Fibroblast of mammary gland (primary cell): ENCODE data around the gene ANKRD23.

Source experiments
- DNase-seq: peaks from one replicate; pipeline ENCODE4 v3.0.0-alpha.2; 2010; ENCODE audit warnings: low read depth
- H3K4me3 ChIP-seq: 2 replicates; pipeline ENCODE4 v1.5.1; 2011; ENCODE audit warnings: low read depth, mild to moderate bottlenecking, low read length, moderate library complexity; ENCODE audit not compliant: control insufficient read depth
- TF ChIP-seq, protein P1 (sequence below): conservative IDR thresholded peaks from 2 replicates; pipeline ENCODE4 v1.5.1; 2011; ENCODE audit warnings: low read depth, low read length, inconsistent platforms; ENCODE audit not compliant: control insufficient read depth, insufficient read depth

ANKRD23 gene

DNA sequence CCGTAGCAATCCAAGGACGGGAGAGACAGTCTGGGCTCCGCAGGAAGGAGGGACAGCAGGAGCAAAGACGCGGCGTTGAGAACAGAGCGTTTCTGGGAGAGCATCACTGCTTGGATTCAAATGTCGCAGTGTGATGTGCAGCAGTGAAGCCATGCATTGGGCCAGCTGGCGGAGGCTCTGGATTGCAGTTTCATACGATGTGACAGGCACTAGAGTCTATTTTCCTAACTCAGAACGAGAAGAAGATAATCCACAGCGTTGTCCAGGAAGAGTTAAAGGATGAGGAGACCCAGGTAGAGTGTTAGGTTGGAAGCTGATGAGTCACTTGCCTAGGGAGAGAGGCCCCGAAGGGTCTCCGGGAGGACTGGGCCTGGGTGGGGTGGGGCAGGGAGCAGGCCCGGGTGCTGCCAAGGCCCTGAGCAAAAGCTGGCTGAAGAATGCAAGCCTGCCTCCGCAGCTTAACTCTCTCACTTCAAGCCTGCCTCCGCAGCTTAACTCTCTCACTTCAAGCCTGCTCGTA lies 43.7 kb upstream of the ANKRD23 start:
- TF ChIP-seq, protein P1, sequence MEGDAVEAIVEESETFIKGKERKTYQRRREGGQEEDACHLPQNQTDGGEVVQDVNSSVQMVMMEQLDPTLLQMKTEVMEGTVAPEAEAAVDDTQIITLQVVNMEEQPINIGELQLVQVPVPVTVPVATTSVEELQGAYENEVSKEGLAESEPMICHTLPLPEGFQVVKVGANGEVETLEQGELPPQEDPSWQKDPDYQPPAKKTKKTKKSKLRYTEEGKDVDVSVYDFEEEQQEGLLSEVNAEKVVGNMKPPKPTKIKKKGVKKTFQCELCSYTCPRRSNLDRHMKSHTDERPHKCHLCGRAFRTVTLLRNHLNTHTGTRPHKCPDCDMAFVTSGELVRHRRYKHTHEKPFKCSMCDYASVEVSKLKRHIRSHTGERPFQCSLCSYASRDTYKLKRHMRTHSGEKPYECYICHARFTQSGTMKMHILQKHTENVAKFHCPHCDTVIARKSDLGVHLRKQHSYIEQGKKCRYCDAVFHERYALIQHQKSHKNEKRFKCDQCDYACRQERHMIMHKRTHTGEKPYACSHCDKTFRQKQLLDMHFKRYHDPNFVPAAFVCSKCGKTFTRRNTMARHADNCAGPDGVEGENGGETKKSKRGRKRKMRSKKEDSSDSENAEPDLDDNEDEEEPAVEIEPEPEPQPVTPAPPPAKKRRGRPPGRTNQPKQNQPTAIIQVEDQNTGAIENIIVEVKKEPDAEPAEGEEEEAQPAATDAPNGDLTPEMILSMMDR: no peak
- no peak for DNase-seq
- no peak overlapping the region for H3K4me3 ChIP-seq

DNA sequence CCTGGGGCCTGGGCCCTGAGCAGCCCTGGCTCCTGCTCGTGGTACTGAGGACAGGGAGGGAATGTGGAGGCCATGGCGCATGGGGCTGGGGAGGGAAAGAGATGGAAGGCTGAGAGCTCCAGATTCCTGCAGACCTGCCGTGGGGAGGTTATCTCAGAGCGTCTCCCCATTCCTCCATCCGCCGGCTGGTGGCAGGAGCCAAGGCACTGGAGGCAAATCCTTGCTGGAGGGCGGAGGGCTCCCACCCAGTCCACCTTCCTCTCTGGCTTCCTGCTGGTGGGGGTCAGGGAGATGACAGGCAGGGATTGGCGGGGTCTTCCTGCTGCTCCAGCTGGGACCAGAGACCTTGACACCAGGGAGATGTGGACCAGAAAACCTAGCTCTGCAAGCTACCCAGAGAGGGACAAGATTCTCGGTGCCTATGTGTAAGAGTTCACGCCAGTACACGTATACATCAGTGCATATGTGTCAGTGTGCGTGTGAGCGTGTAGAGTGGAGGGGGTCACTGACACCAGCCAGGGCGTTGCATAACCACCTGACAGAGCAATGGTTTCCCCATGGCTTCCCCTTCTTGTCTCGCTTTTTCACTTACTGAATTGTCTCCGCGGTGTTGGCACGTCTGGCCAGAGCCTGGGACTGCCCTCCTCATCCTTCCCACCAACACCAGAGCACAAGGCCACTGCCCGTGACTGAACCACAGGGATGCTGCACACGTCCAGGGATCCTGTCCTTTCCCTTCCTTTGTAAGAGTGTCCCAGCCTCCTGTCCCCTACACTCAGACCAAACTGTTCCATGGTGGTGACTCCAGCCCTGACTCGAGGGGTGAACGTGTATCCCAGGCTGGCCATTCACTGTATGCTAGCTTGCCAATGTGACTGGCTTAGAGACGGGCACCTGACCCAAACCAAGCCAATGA lies 41.9 kb upstream of the ANKRD23 start:
- TF ChIP-seq, protein P1: no peak
- no peak for DNase-seq

DNA sequence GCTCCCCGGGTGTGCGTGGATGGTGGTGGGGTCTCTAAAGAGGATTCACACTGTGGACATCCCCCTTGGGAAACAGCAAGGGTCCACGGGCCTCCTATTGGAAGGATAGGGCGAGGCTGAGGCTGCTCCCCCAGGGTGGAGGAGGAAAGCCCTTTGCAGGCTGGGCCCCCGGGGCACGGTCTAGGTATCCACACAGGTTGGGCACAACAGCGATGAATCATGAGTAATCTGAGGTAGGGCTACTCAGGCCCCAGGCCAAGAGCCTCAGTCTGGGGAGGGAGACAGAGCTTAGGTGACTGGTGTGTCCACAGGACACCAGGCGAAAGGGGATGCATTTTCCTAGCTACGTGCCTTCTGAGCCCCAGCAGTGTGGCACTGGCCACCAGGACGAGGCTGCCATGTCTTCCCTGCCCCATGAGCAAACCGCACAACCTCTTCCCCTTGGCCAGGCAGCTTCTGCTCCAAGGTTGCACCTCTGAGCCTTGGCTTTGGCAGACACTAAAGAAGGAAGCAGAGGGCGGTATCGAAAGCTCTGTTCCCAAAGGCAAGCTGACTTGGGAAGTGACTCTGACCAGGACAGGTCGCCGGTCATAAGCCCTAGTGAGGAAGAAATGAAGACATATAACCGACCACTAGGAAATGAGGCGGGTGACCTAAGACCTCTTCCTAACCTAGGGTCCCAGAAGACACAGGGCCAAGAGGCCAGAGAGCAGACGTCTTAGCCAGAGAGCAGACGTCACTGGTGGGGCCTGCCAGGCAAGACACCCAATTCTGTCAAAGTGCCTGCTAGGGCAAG lies 40.7 kb upstream of the ANKRD23 start:
- DNase-seq: no peak
- TF ChIP-seq, protein P1: no peak
- H3K4me3 ChIP-seq: no peak overlapping the region

More for the DNA sequence above, 41.9 kb upstream of the ANKRD23 start:
- H3K4me3 ChIP-seq: no peak overlapping the region

DNA sequence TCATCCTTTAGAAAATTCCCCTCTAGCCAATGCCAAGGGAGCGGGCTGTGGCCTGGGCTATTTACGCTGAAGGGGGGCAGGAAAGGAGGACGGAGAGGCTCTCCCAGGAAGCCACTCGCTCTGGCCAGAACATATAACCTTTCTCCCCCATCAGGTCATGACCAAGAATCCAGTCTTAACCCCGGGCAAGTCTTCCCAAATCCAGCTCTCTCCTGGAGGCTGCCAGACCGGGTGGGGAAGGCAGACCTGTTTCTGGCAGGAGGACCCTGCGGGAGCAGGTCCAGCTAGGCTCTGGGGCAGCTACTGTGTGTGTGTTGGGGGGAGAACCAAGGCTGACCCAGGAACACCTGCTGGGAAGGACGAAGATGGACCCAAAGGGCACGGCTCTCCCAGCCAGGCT lies 39.5 kb upstream of the ANKRD23 start:
- TF ChIP-seq, protein P1: no peak
- H3K4me3 ChIP-seq: no peak overlapping the region
- DNase-seq: no peak

DNA sequence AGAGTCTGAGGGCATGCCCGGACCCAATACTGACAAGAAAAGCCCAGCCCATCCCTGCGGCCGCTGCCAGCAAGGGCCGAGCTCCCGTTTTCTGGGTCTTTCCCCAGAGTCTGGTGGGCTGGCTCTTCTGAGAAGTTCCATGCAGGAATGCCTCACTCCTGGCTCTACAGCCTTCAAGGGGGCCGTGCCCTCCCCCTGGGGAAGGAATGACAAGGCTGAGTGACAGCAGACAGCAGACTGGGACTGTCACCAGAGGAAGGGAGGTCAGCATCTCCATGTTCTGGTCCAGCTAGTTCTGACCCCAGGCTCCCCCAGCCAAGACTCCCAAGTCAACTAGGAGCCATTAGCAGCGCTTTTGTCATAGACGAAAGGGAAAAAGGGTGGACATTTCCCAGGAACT lies 39.1 kb upstream of the ANKRD23 start:
- DNase-seq: no peak
- H3K4me3 ChIP-seq: no peak overlapping the region
- TF ChIP-seq, protein P1: no peak

DNA sequence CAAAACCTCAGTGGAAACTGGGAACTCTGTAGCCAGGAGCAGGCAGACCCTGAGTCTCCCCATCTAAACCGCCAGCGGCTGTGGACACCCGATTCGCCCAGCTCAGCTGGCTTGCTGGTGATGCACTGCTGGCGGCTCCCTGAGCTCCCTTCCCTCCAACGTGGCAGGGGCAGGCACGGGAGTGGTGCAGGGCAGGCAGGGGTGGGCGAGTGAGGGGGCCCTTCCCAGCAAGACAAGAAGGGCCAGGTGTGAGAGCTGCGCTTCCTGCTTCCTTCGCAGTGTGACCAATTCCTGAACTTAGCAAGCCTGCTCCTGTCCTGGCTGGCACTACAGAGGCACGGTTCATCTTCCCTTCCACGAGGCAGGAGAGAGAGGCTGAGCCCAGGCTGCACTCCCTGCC lies 38.4 kb upstream of the ANKRD23 start:
- TF ChIP-seq, protein P1: no peak
- H3K4me3 ChIP-seq: no peak overlapping the region
- no peak for DNase-seq
